GM18499 (cell line): ENCODE data around the gene CAPS.

Experiments
- ATAC-seq: cut with Tn5 transposase; IDR thresholded peaks from one replicate; pipeline ENCODE4 v1.9.1; 2021; ENCODE audit warnings: moderate number of reproducible peaks; ENCODE audit not compliant: insufficient read depth, unreplicated experiment

The CAPS gene

GRCh38 chr19:5908773-5909442 lies 5.1 kb upstream of the CAPS start:
- no peak for ATAC-seq

GRCh38 chr19:5910638-5910907 lies 3.5 kb upstream of the CAPS start:
- ATAC-seq = no peak

- ATAC-seq = no peak
These were observed 2.7 kb upstream of the CAPS start for GRCh38 chr19:5911366-5911765.

GRCh38 chr19:5914358-5914774 lies 312 bp downstream of the CAPS start:
- ATAC-seq = no peak

GRCh38 chr19:5914946-5915781 lies 1.1 kb downstream of the CAPS start:
- no peak for ATAC-seq

GRCh38 chr19:5915782-5916165 lies 1.7 kb downstream of the CAPS start:
- no peak for ATAC-seq

GRCh38 chr19:5916181-5916708 lies 2.2 kb downstream of the CAPS start:
- no peak for ATAC-seq

- ATAC-seq = no peak
These were observed 3.5 kb downstream of the CAPS start for GRCh38 chr19:5917431-5918107.

GRCh38 chr19:5918463-5919079 lies 4.5 kb downstream of the CAPS start:
- ATAC-seq = no peak

- no peak for ATAC-seq
These were observed 7.6 kb downstream of the CAPS start for GRCh38 chr19:5921516-5922160.

GRCh38 chr19:5922161-5922545 lies 8.1 kb downstream of the CAPS start:
- no peak for ATAC-seq

- no peak for ATAC-seq
These were observed 9.3 kb downstream of the CAPS start for GRCh38 chr19:5923356-5923755.

GRCh38 chr19:5925830-5926427 lies 11.9 kb downstream of the CAPS start:
- ATAC-seq = no peak

- ATAC-seq = no peak
These were observed 12.8 kb downstream of the CAPS start for GRCh38 chr19:5926641-5927440.

- ATAC-seq = no peak
These were observed 13.4 kb downstream of the CAPS start for GRCh38 chr19:5927441-5927821.

- no peak for ATAC-seq
These were observed 15.1 kb downstream of the CAPS start for GRCh38 chr19:5929179-5929578.

GRCh38 chr19:5929625-5930024 lies 15.6 kb downstream of the CAPS start:
- ATAC-seq = no peak

GRCh38 chr19:5931251-5931650 lies 17.2 kb downstream of the CAPS start:
- ATAC-seq = no peak

GRCh38 chr19:5932146-5932545 lies 18.1 kb downstream of the CAPS start:
- no peak for ATAC-seq
